DND-41 (cell line): ENCODE measurements around the gene NCR1.
"Not testable (repeated sequence)": the region's sequence is repeated elsewhere in the genome, so short reads cannot be mapped to it uniquely, and the experiment has no call there.

Source experiments
- ATAC-seq: fragments of 200-7000 bp; cut with Tn5 transposase; 3 replicates; pipeline ENCODE4 v1.9.1; 2021; ENCODE audit warnings: low read depth; ENCODE audit not compliant: insufficient read depth
- DNase-seq: peaks from one replicate; pipeline ENCODE4 v3.0.0-alpha.2; 2020
- H2AFZ ChIP-seq: 2 replicates; pipeline ENCODE4 v1.6.0; 2012; ENCODE audit warnings: low read depth, low read length
- H3K27ac ChIP-seq: 2 replicates; pipeline ENCODE4 v1.5.1; 2012; ENCODE audit warnings: low read length, inconsistent platforms
- H3K27me3 ChIP-seq: fragments of 200-600 bp; sonication (generic); 2 replicates; pipeline ENCODE4 v1.6.0; 2012; ENCODE audit warnings: low read length, mild to moderate bottlenecking, inconsistent platforms; ENCODE audit not compliant: insufficient read depth, poor library complexity
- H3K36me3 ChIP-seq: 2 replicates; pipeline ENCODE4 v1.5.1; 2012; ENCODE audit warnings: low read length, inconsistent platforms; ENCODE audit not compliant: insufficient read depth
- H3K4me1 ChIP-seq: 2 replicates; pipeline ENCODE4 v1.5.1; 2012; ENCODE audit warnings: mild to moderate bottlenecking, low read length; ENCODE audit not compliant: insufficient read depth
- H3K4me2 ChIP-seq: 2 replicates; pipeline ENCODE4 v1.6.0; 2012; ENCODE audit warnings: mild to moderate bottlenecking, moderate library complexity, low read length, inconsistent platforms; ENCODE audit not compliant: insufficient read depth
- H3K4me3 ChIP-seq, 2 experiments: fragments of 200-600 bp in 1 of 2; shearing (Covaris generic) in 1 of 2; 2 replicates each; pipeline ENCODE4 v1.5.1; 2012 to 2016; ENCODE audit warnings: inconsistent platforms in 2 of 2, low read length in 2 of 2, mild to moderate bottlenecking in 2 of 2, low read depth in 1 of 2, moderate library complexity in 1 of 2
- H3K79me2 ChIP-seq: 2 replicates; pipeline ENCODE4 v1.6.0; 2012; ENCODE audit warnings: low read length, inconsistent platforms; ENCODE audit not compliant: insufficient read depth
- H3K9ac ChIP-seq: 2 replicates; pipeline ENCODE4 v1.6.0; 2012; ENCODE audit warnings: low read depth, mild to moderate bottlenecking, inconsistent platforms, low read length, moderate library complexity
- H3K9me3 ChIP-seq: 2 replicates; pipeline ENCODE4 v1.5.1; 2012; ENCODE audit warnings: low read length, moderate library complexity, mild to moderate bottlenecking, inconsistent platforms; ENCODE audit not compliant: insufficient read depth, severe bottlenecking
- H4K20me1 ChIP-seq: 2 replicates; pipeline ENCODE4 v1.6.0; 2012; ENCODE audit warnings: low read length; ENCODE audit not compliant: insufficient read depth
- EZH2 ChIP-seq: IDR thresholded peaks from 3 replicates; pipeline ENCODE4 v1.6.1; 2012; ENCODE audit warnings: borderline replicate concordance, low read depth, mild to moderate bottlenecking, moderate library complexity, low read length, inconsistent platforms; ENCODE audit not compliant: severe bottlenecking
- TF ChIP-seq, protein P1 (sequence below): IDR thresholded peaks from 2 replicates; pipeline ENCODE4 v1.5.1; 2012; ENCODE audit warnings: borderline replicate concordance, low read length, moderate library complexity, mild to moderate bottlenecking; ENCODE audit not compliant: poor library complexity, severe bottlenecking; ENCODE audit errors: extremely low read depth

The NCR1 gene

DNA sequence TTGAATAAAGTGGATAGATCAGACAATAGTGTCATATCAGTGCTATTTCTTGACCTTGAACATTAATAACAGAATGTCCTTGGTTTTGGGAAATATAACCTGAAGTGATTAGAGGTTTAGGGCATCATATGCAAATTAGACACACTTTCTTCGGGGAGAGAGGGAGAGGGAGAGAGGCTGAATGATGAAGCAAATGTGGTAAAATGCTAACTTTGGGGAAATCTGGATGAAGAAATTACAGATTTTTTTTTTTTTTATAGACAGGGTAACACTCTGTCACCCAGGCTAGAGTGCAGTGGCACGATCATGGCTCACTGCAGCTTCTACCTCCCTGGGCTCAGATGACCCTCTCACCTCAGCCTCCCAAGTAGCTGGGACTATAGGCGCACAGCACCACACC lies 3.9 kb upstream of the NCR1 start:
- Histone ChIP-seq H3K9ac (no peak overlapping the region), H3K4me3 (no peak overlapping the region), H3K9me3 (no peaks in the 10 kb centered on the region), H2AFZ (no peak overlapping the region), H3K4me2 (no peak overlapping the region), H3K36me3 (no peaks in the 10 kb centered on the region), H3K27me3 (no peaks in the 10 kb centered on the region), H3K27ac (no peak overlapping the region), H3K79me2 (no peaks in the 10 kb centered on the region), H4K20me1 (no peaks in the 10 kb centered on the region), H3K4me1 (no peaks in the 10 kb centered on the region)
- TF ChIP-seq, protein P1, sequence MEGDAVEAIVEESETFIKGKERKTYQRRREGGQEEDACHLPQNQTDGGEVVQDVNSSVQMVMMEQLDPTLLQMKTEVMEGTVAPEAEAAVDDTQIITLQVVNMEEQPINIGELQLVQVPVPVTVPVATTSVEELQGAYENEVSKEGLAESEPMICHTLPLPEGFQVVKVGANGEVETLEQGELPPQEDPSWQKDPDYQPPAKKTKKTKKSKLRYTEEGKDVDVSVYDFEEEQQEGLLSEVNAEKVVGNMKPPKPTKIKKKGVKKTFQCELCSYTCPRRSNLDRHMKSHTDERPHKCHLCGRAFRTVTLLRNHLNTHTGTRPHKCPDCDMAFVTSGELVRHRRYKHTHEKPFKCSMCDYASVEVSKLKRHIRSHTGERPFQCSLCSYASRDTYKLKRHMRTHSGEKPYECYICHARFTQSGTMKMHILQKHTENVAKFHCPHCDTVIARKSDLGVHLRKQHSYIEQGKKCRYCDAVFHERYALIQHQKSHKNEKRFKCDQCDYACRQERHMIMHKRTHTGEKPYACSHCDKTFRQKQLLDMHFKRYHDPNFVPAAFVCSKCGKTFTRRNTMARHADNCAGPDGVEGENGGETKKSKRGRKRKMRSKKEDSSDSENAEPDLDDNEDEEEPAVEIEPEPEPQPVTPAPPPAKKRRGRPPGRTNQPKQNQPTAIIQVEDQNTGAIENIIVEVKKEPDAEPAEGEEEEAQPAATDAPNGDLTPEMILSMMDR: no peak
- TF ChIP-seq EZH2: no peak
- no peak for DNase-seq
- ATAC-seq: no peak

DNA sequence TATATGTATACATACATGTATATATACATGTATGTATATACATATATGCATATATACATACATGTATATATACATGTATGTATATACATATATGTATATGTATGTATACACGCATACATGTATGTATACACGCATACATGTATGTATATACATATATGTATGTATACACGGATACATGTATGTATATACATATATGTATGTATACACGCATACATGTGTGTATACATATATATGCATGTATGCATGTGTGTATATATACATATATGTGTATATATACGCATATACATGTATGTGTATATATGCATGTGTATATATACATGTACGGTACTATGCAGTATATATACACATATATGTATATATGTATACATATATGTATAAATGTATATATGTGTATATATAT lies 2.6 kb upstream of the NCR1 start:
- no peaks in the 10 kb centered on the region for H3K79me2 ChIP-seq
- no peak overlapping the region for H3K27ac ChIP-seq
- TF ChIP-seq, protein P1: no peak
- TF ChIP-seq EZH2: no peak
- no peaks in the 10 kb centered on the region for H3K9me3 ChIP-seq
- H3K36me3 ChIP-seq: no peaks in the 10 kb centered on the region
- H3K4me1 ChIP-seq: no peaks in the 10 kb centered on the region
- H3K27me3 ChIP-seq: no peaks in the 10 kb centered on the region
- DNase-seq: no peak
- no peak overlapping the region for H3K4me2 ChIP-seq
- no peaks in the 10 kb centered on the region for H4K20me1 ChIP-seq
- H3K9ac ChIP-seq: no peak overlapping the region
- H2AFZ ChIP-seq: no peak overlapping the region
- no peak for ATAC-seq
- no peak overlapping the region for H3K4me3 ChIP-seq

DNA sequence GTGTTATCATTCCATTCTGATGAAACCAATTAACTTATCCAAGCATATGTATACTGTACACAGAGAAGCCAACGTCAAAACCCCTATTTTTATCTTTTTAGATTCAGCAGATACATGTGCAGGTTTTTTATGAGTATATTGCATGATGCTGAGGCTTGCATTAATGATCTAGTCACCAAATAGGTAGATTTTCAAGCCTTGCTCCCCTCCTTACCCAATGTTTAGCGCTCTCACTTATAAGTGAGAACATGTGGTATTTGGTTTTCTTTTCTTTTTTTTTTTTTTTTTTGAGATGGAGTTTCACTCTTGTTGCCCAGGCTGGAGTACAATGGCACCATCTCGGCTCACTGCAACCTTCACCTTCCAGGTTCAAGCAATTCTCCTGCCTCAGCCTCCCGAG lies 1.7 kb upstream of the NCR1 start:
- H3K27ac ChIP-seq, ATAC-seq, H4K20me1 ChIP-seq, H2AFZ ChIP-seq, H3K4me3 ChIP-seq, H3K36me3 ChIP-seq, H3K9me3 ChIP-seq, DNase-seq, H3K4me2 ChIP-seq, H3K27me3 ChIP-seq, H3K4me1 ChIP-seq, H3K9ac ChIP-seq, H3K79me2 ChIP-seq: not testable (repeated sequence)

DNA sequence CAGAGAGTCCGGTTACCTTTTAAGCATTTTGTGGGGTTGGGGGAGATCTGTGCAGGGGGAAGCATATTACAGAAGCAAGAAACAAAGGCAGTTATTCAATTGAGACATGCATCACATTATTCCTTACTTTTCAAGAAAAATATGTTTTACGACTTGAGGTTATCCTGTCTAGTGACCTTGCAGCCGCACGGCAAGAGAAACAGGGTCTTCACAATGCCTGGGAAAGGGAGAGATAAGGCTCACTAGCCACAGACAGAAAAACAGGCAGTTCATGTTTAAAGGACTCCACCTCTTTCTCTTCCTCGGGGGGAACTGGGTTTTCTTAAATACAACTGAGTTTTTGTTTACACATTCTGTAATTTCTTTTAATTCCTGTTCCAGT lies 536 bp upstream of the NCR1 start:
- no peaks in the 10 kb centered on the region for H3K4me1 ChIP-seq
- ATAC-seq (no peak), DNase-seq (no peak)
- no peak for TF ChIP-seq EZH2
- TF ChIP-seq, protein P1: no peak
- no peaks in the 10 kb centered on the region for H3K36me3 ChIP-seq
- no peak overlapping the region for H3K4me3 ChIP-seq
- H3K27ac ChIP-seq: no peak overlapping the region
- H3K79me2 ChIP-seq: no peaks in the 10 kb centered on the region
- no peaks in the 10 kb centered on the region for H4K20me1 ChIP-seq
- no peak overlapping the region for H2AFZ ChIP-seq
- no peaks in the 10 kb centered on the region for H3K9me3 ChIP-seq
- H3K4me2 ChIP-seq: no peak overlapping the region
- H3K9ac ChIP-seq: no peak overlapping the region
- H3K27me3 ChIP-seq: no peaks in the 10 kb centered on the region
